Stimulated activated CD8-positive, alpha-beta memory T cell treated with anti-CD3 and anti-CD28 coated beads, Interleukin-15, amount 100 ng/mL, for 24 hours (primary cell): ENCODE results near the gene LRTM2.

ENCODE experiments used
- DNase-seq: peaks from one replicate; pipeline ENCODE4 v3.0.0-alpha.2; 2020; ENCODE audit warnings: low read depth

Gene LRTM2

GRCh38 chr12:1842183-1842904, 22.0 kb downstream of the LRTM2 start:
- no peak for DNase-seq

- no peak for DNase-seq
Measured at GRCh38 chr12:1842905-1843640, 22.7 kb downstream of the LRTM2 start.

GRCh38 chr12:1843641-1844005, 23.3 kb downstream of the LRTM2 start:
- DNase-seq = no peak

DNA sequence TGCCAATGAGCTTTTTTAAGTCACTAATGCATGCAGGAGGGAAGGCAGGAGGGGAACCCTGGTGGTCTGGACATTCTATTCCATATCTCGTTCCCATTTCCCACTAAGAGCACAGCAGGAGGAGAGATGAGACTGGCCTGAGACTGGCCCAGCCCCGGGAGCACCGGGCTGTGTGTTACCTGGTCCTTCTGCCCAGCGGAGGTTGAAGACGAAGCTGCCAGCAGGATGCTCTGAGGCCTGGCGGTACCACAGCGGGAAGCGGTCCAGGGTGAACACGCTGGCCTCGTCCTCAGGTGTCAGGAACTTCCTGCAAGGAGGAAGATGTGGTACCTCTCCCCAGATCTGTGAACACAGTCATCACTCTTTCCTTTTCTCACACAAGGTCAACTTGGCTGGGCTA, 23.9 kb downstream of the LRTM2 start:
- no peak for DNase-seq

GRCh38 chr12:1844661-1845409, 24.5 kb downstream of the LRTM2 start:
- DNase-seq = no peak

- DNase-seq = no peak
Measured at GRCh38 chr12:1845427-1845826, 25.1 kb downstream of the LRTM2 start.

- no peak for DNase-seq
Measured at GRCh38 chr12:1845886-1846285, 25.5 kb downstream of the LRTM2 start.

GRCh38 chr12:1846421-1847405, 26.3 kb downstream of the LRTM2 start:
- DNase-seq = no peak

- DNase-seq = no peak
Measured at GRCh38 chr12:1847411-1847810, 27.0 kb downstream of the LRTM2 start.

- DNase-seq = no peak
Measured at GRCh38 chr12:1848146-1848545, 27.8 kb downstream of the LRTM2 start.

- DNase-seq = no peak
Measured at GRCh38 chr12:1848745-1849144, 28.4 kb downstream of the LRTM2 start.

DNA sequence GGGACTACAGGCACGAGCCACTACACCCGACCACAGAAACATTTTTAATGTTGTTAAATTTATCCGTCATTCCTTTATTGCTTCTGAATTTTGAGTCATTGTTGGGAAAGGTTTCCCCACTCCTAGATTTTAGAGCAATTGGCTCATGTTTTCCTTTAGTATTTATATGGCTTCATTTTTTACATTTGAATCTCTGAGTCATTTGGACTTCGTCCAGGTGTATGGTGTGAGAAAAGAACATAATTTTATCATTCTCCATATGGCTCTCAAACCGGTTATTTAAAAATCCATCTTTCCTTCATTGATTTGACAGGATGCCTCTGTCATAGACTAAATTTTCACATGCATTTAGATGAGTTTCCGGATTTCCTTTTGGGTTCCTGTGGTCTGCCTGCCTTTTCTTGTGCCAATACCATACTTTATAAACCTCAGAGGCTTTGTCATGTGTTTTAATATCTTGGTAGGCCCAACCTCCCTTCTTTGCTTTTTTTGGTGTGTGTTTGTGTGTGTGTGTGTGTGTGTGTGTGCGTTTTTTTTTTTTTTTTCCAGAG, 30.9 kb downstream of the LRTM2 start:
- no peak for DNase-seq

GRCh38 chr12:1852076-1852475, 31.7 kb downstream of the LRTM2 start:
- DNase-seq = no peak

DNA sequence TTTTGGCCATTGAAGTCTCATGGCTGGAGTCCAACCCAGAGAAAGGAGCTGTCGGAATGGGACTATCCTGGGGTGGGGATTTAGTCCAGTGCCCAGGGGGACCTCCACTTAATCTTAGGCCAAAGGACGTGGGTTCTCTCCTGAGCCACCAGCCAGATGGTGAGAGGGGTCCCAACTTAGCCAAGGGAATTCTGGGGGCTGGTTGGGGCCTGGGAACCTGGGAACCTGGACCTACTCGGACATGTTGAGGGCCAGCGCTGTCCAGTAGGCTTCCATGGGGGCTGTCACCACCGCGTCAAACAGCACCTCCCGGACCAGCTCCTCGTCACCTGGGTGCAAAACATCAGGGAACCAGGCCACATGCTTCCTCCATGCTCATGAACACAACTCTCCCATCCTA, 33.4 kb downstream of the LRTM2 start:
- DNase-seq = no peak

DNA sequence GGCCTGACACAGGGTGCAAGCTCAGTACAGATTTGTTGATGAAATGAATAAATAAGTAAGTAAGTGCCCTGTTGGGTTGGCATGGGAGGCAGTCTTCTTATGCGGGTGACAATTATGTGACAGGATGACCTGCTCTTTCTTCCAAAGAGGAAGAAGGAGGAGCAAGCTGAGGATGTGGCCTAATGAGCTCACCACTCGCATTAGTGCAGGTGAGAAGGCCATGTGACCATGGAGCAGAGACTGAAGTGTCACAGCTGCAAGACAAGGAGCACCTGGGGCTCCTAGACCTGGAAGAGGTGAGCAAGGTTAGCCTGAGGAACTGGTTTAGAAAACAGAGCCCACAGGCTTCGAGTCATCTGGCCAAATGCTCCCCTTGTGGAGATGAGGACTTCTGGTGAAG, 34.9 kb downstream of the LRTM2 start:
- DNase-seq = no peak

DNA sequence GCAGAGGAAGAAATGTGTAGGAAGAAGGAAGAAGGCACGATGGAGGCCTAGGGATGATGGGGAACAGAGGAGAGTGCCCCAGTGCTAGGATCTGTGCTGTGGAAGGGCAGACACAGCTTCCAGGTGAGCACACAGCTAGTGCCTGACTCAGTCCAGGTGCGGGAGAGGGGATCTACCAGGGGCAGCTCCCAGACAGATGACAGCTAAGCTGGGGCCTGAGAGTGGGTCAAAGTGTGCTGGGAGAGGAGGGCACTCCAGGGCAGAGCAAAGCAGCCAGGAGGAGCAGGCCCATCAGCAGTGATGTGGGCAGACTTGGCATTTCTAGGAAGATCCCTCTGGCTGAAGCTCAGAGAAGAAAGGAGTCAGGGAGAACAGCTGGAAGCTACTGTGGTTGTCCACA, 36.7 kb downstream of the LRTM2 start:
- no peak for DNase-seq

- DNase-seq = no peak
Measured at GRCh38 chr12:1857821-1858220, 37.5 kb downstream of the LRTM2 start.

DNA sequence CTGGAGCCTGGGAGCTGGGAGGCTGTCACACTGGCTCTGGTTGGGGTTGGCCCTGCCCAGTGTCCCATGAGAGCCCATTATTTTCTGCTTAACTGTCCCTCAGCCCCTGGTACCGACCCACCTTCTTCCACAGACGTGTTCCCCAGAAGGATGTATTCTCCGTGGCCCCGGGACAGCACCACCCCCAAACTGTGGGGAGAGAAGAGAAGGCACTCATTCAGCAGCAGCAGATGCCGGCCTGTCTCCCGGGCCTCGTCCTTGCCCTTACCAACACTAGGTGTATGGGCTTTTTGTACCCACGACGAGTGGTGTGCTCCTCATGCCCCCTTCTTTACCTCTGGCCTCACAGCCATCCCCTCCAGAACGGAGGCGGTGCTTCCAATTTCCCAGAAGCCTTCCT, 38.1 kb downstream of the LRTM2 start:
- no peak for DNase-seq

- no peak for DNase-seq
Measured at GRCh38 chr12:1859643-1860042, 39.3 kb downstream of the LRTM2 start.

- no peak for DNase-seq
Measured at GRCh38 chr12:1862973-1863372, 42.6 kb downstream of the LRTM2 start.

DNA sequence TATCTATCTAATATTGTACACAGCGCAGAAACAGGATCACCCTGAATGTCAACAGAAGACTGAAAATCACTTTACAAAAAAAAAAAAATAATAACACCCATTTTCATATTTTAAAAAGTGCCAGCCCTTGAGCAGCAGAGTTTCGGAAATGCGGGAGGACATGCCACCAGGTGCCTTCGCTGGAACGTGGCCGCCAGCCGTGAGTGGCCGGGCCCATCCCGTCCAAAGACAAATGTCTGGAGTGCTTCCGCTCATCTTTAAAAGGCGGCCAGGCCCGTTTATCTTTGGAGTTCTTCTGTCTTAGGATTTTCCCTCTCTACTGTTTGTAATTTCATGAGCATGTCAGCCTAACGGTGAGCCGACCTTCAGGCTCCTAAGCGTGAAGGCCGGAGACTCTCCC, 43.5 kb downstream of the LRTM2 start:
- no peak for DNase-seq

DNA sequence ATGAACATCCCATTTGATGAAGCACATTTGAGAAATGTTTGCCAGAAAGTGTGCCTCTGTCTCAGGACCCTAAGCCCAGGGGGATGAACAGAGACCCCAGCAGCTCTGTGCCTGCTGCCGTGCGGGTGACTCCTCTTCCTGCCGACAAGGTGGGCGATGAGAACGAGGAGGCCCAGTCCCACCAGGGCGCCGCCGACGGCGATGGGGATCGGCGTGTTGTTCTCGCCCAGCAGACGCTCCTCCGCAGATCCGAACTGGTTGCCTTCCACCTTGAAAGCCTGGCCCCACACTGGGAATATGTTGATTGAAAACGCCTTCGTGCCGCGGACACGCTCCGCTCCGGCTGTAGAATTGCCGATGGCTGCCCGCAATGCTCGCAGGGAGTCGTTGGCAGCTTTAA, 44.1 kb downstream of the LRTM2 start:
- DNase-seq = no peak
